Measurements from ENCODE around the gene PRKAG2. TPM values are rescaled to one million over a fixed set of nuclear protein-coding genes. Genes with fewer than 3 reads are reported as not detected.

PRKAG2 gene
- total and polyA plus RNA-seq, 9 donors, result 9.3 to 37.7 (median 22.6) TPM

GRCh38 chr7:151817981-151818673 lies 58.8 kb downstream of the PRKAG2 start:
- Histone ChIP-seq H3K36me3 (no peaks in the 10 kb centered on the region), H3K4me3 (no peak overlapping the region), H3K4me1 (ENCODE audit: insufficient read depth) (peaks cover 3% of the 10 kb centered on the region), H3K27ac (no peak overlapping the region), H3K9me3 (no peaks in the 10 kb centered on the region), H3K27me3 (no peaks in the 10 kb centered on the region)
- intact Hi-C loops (cut with DNase I), result no loop called here
- DNase-seq, result no peak
- no peak for TF ChIP-seq CTCF (IDR thresholded peaks at IDR 0.05)
- WGBS, 3 donors, result 95 to 99% (median 96%) methylated on average over 8 of the region's 8 CpGs

DNA sequence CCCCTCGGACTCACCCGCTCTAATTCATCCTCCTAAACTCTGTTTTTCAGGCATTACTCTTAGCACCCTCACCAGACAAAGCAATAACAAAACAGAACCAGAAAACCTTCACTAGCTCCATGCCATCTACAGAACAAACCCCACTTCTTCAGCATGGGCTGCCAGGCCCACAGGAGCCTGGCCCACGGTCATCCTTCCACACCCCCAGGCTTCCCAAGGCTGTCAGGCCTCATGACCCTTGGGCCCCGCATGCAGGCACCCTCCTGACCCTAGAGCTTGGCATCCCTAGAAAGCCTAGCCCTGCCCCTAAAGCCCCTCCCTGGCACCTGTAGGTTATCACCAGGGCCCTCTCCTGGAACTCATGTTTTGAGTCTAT lies 59.6 kb downstream of the PRKAG2 start:
- peaks cover 3% of the 10 kb centered on the region for H3K4me1 ChIP-seq (ENCODE audit: insufficient read depth)
- intact Hi-C loops (cut with DNase I), result no loop called here
- 96 to 98% (median 96%) methylated on average over 4 of the region's 4 CpGs for WGBS, 3 donors
- H3K36me3 ChIP-seq, result no peaks in the 10 kb centered on the region
- H3K27me3 ChIP-seq, result no peaks in the 10 kb centered on the region
- no peak for DNase-seq
- TF ChIP-seq CTCF (IDR thresholded peaks at IDR 0.05), result no peak
- TF ChIP-seq EP300 (IDR thresholded peaks at IDR 0.05), result no peak
- H3K9me3 ChIP-seq, result no peaks in the 10 kb centered on the region
- no peak overlapping the region for H3K4me3 ChIP-seq
- no peak overlapping the region for H3K27ac ChIP-seq

DNA sequence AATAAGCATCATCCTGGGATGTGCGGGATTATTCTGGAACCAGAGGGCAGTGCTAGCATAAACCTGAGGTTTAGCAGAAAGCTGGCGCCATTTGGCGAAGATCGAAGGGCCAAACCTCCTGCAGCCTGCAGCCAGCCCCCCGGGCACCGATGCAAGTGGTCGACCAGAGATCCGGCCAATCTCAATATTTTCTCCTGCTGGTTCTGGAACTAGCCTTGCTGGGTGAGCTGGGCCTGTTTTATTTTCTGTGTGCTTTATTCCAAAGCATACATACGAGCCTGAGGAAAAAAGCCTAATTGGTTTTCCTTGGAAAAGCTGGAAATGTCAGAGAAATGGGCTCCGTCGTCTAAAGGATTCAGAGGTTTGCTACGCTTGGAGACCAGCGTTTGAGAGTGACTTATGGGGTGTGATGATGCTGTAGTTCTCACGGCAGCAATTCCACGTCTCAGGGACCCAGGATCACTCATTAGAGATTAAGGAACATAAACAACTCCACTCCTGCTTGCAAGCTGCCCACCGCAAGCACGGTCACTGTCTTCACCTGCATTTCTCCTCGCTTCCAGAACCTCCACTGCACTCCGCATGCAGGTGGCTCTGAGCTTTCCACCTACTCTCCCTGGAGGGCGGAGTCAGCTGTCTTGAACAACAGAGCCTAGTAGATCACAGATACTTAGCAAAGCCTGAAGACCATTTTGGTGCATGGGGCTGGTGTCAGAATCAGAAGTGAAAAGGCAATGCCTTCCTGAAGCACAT lies 60.2 kb downstream of the PRKAG2 start:
- H3K27me3 ChIP-seq, result no peaks in the 10 kb centered on the region
- TF ChIP-seq EP300 (IDR thresholded peaks at IDR 0.05) (no peak), POLR2A (IDR thresholded peaks at IDR 0.05) (no peak), CTCF (IDR thresholded peaks at IDR 0.05) (no peak)
- no peak for DNase-seq
- H3K36me3 ChIP-seq, result no peaks in the 10 kb centered on the region
- no peak overlapping the region for H3K27ac ChIP-seq
- H3K4me3 ChIP-seq, result no peak overlapping the region
- WGBS, 3 donors, result 93 to 97% (median 96%) methylated on average over 20 of the region's 20 CpGs
- H3K9me3 ChIP-seq, result no peaks in the 10 kb centered on the region
- H3K4me1 ChIP-seq (ENCODE audit: insufficient read depth), result peaks cover 3% of the 10 kb centered on the region
- intact Hi-C loops (cut with DNase I), result no loop called here

DNA sequence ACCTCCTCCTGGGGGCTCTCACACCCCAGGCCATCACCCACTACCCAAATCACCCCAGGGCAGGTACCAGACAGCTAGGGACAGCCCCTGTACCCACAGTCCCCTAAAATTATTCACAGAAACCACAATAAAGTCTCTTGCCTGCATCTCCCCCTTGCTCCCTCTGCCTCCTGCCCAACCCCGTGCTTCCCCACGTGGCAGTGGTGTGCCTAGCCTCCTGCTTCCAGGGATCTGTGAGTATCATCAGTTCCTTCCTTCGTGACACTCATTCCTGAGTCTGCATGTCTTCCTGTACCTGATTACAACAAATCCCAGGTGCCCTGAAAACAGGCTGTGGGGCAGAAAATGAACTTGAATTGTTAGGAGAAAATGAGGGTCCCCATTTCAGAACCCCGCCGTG lies 61.5 kb downstream of the PRKAG2 start:
- Histone ChIP-seq H3K36me3 (no peaks in the 10 kb centered on the region), H3K4me1 (ENCODE audit: insufficient read depth) (peaks cover 3% of the 10 kb centered on the region), H3K4me3 (no peak overlapping the region), H3K9me3 (no peaks in the 10 kb centered on the region), H3K27ac (no peak overlapping the region), H3K27me3 (no peaks in the 10 kb centered on the region)
- 77 to 85% (median 84%) methylated on average over 5 of the region's 5 CpGs for WGBS, 3 donors
- intact Hi-C loops (cut with DNase I), result no loop called here
- TF ChIP-seq POLR2A (IDR thresholded peaks at IDR 0.05), result no peak
- no peak for TF ChIP-seq EP300 (IDR thresholded peaks at IDR 0.05)
- TF ChIP-seq CTCF (IDR thresholded peaks at IDR 0.05), result no peak
- DNase-seq, result no peak
